ENCODE data around the gene CCN5. TPM values are rescaled to one million over a fixed set of nuclear protein-coding genes. Genes with fewer than 3 reads are reported as not detected.
"Not testable (repeated sequence)": the region's sequence is repeated elsewhere in the genome, so short reads cannot be mapped to it uniquely, and the experiment has no call there.

Gene CCN5
- 1.0 TPM for polyA plus RNA-seq (2013, experiment 1 of 2; ENCODE audit: insufficient read length)
- polyA plus RNA-seq (2013, experiment 2 of 2; ENCODE audit: insufficient read length) = 0.69 TPM

GRCh38 chr20:44714701-44715498 is at the start of gene CCN5:
CCN5 (plus strand) TSS chr20:44715369; CDS start chr20:44715391, 22 bp downstream.
- DNase-seq = peak; percentile 79

GRCh38 chr20:44666066-44666465 is 49.1 kb upstream of the CCN5 start:
- no peak for DNase-seq

- peak; percentile 70 for DNase-seq
These were observed 44.3 kb upstream of the CCN5 start for GRCh38 chr20:44670851-44671250.

- DNase-seq = not testable (repeated sequence)
These were observed 43.6 kb upstream of the CCN5 start for GRCh38 chr20:44671541-44671940.

- DNase-seq = not testable (repeated sequence)
These were observed 42.8 kb upstream of the CCN5 start for GRCh38 chr20:44672318-44672902.

- DNase-seq = no peak
These were observed 36.9 kb upstream of the CCN5 start for GRCh38 chr20:44678242-44678641.

- DNase-seq = no peak
These were observed 36.1 kb upstream of the CCN5 start for GRCh38 chr20:44678990-44679611.

GRCh38 chr20:44681796-44682566 is 33.2 kb upstream of the CCN5 start:
- DNase-seq = no peak

- DNase-seq = no peak
These were observed 31.7 kb upstream of the CCN5 start for GRCh38 chr20:44683263-44684046.

GRCh38 chr20:44684047-44684967 is 30.9 kb upstream of the CCN5 start:
- DNase-seq = no peak

GRCh38 chr20:44686934-44687333 is 28.2 kb upstream of the CCN5 start:
- DNase-seq = no peak

GRCh38 chr20:44688053-44688625 is 27.0 kb upstream of the CCN5 start:
- DNase-seq = no peak

- DNase-seq = no peak
These were observed 25.4 kb upstream of the CCN5 start for GRCh38 chr20:44689809-44690208.

- DNase-seq = no peak
These were observed 24.3 kb upstream of the CCN5 start for GRCh38 chr20:44690781-44691423.

- peak; percentile 88 for DNase-seq
These were observed 23.4 kb upstream of the CCN5 start for GRCh38 chr20:44691424-44692423.

GRCh38 chr20:44692932-44693480 is 22.2 kb upstream of the CCN5 start:
- DNase-seq = peak; percentile 96

GRCh38 chr20:44693627-44694026 is 21.5 kb upstream of the CCN5 start:
- no peak for DNase-seq

GRCh38 chr20:44694159-44694558 is 21.0 kb upstream of the CCN5 start:
- no peak for DNase-seq

Data from fibroblast of skin of abdomen (primary cell).